Nephron (organoid): ENCODE data around the gene COQ10B.
A peak's percentile ranks its signal among the peaks of the same experiment; 100 is the strongest.

Experiments
- H3K27ac Mint-ChIP-seq, 3 experiments: 2 replicates each; pipeline ENCODE4 v1.8.0; 2020; ENCODE audit warnings: mixed read lengths in 3 of 3, mild to moderate bottlenecking in 2 of 3, moderate library complexity in 1 of 3
- H3K27me3 Mint-ChIP-seq: 2 replicates; pipeline ENCODE4 v1.8.0; 2021; ENCODE audit warnings: low read depth, mild to moderate bottlenecking, moderate library complexity, mixed read lengths
- H3K36me3 Mint-ChIP-seq: 2 replicates; pipeline ENCODE4 v1.8.0; 2020; ENCODE audit warnings: low read depth, mixed read lengths
- H3K4me1 Mint-ChIP-seq: 2 replicates; pipeline ENCODE4 v1.8.0; 2020; ENCODE audit warnings: mixed read lengths
- H3K4me3 Mint-ChIP-seq, 3 experiments: 2 replicates each; pipeline ENCODE4 v1.8.0; 2020; ENCODE audit warnings: mild to moderate bottlenecking in 3 of 3, mixed read lengths in 3 of 3, moderate library complexity in 2 of 3
- H3K9me3 Mint-ChIP-seq: 2 replicates; pipeline ENCODE4 v1.8.0; 2020; ENCODE audit warnings: mixed read lengths
- CTCF ChIP-seq, 3 experiments: fragments of 200-600 bp; sonication (generic); IDR thresholded peaks; one replicate each; pipeline ENCODE4 v1.5.0; 2021; ENCODE audit warnings: antibody characterized with exemption in 3 of 3; ENCODE audit not compliant: unreplicated experiment in 3 of 3

The COQ10B gene

GRCh38 chr2:197504512-197504911 is 51.2 kb downstream of the COQ10B start:
- peaks cover 44% of the 10 kb centered on the region for H3K36me3 Mint-ChIP-seq
- H3K4me3 Mint-ChIP-seq: no peak overlapping the region
- H3K9me3 Mint-ChIP-seq: no peaks in the 10 kb centered on the region
- H3K4me1 Mint-ChIP-seq: peaks cover 14% of the 10 kb centered on the region
- no peak overlapping the region for H3K27ac Mint-ChIP-seq
- no peaks in the 10 kb centered on the region for H3K27me3 Mint-ChIP-seq
- TF ChIP-seq CTCF (IDR thresholded peaks at IDR 0.05; ENCODE audit: unreplicated experiment in 3 of 3): no peak

- peaks cover 8% of the 10 kb centered on the region for H3K4me1 Mint-ChIP-seq
- TF ChIP-seq CTCF (IDR thresholded peaks at IDR 0.05; ENCODE audit: unreplicated experiment in 3 of 3): no peak
- H3K9me3 Mint-ChIP-seq: no peaks in the 10 kb centered on the region
- H3K4me3 Mint-ChIP-seq: no peak overlapping the region
- no peaks in the 10 kb centered on the region for H3K27me3 Mint-ChIP-seq
- H3K36me3 Mint-ChIP-seq: peaks cover 40% of the 10 kb centered on the region
- no peak overlapping the region for H3K27ac Mint-ChIP-seq
Measured at GRCh38 chr2:197506658-197507057, 53.3 kb downstream of the COQ10B start.

- Mint-ChIP-seq H3K27ac (peak overlapping the region in 1 of 3 experiments; percentile 9), H3K4me1 (peaks cover 21% of the 10 kb centered on the region), H3K36me3 (peaks cover 2% of the 10 kb centered on the region), H3K27me3 (no peaks in the 10 kb centered on the region), H3K4me3 (peak overlapping the region in 1 of 3 experiments; percentile 7), H3K9me3 (no peaks in the 10 kb centered on the region)
- TF ChIP-seq CTCF (IDR thresholded peaks at IDR 0.05; ENCODE audit: unreplicated experiment in 3 of 3): no peak
Measured at GRCh38 chr2:197513915-197514314, 60.6 kb downstream of the COQ10B start.

- Mint-ChIP-seq H3K27ac (peak overlapping the region; percentile 78 to 92 (median 91)), H3K27me3 (no peaks in the 10 kb centered on the region), H3K4me3 (peak overlapping the region; percentile 96 to 100 (median 98)), H3K9me3 (no peaks in the 10 kb centered on the region), H3K4me1 (peaks cover 21% of the 10 kb centered on the region), H3K36me3 (peaks cover 11% of the 10 kb centered on the region)
- TF ChIP-seq CTCF (IDR thresholded peaks at IDR 0.05; ENCODE audit: unreplicated experiment in 3 of 3): no peak
Measured at GRCh38 chr2:197514754-197515153, 61.4 kb downstream of the COQ10B start.

- no peak for TF ChIP-seq CTCF (IDR thresholded peaks at IDR 0.05; ENCODE audit: unreplicated experiment in 3 of 3)
- H3K27me3 Mint-ChIP-seq: no peaks in the 10 kb centered on the region
- peak overlapping the region; percentile 78 to 92 (median 91) for H3K27ac Mint-ChIP-seq
- H3K4me3 Mint-ChIP-seq: peak overlapping the region; percentile 96 to 100 (median 98)
- H3K36me3 Mint-ChIP-seq: peaks cover 15% of the 10 kb centered on the region
- H3K4me1 Mint-ChIP-seq: peaks cover 21% of the 10 kb centered on the region
- peaks cover 2% of the 10 kb centered on the region for H3K9me3 Mint-ChIP-seq
Measured at GRCh38 chr2:197515315-197515738, 62.0 kb downstream of the COQ10B start.

GRCh38 chr2:197515739-197516392 is 62.5 kb downstream of the COQ10B start, which contains the start of gene MOB4:
MOB4 (plus strand) TSS chr2:197516066; CDS start chr2:197516087, 21 bp downstream.
- Mint-ChIP-seq H3K27me3 (no peaks in the 10 kb centered on the region), H3K27ac (peak within 1 kb of the TSS; percentile 78 to 98 (median 92)), H3K4me3 (peak within 1 kb of the TSS; percentile 96 to 100 (median 98)), H3K4me1 (peaks cover 21% of the 10 kb centered on the region), H3K36me3 (peaks cover 20% of the 10 kb centered on the region), H3K9me3 (peaks cover 5% of the 10 kb centered on the region)
- no peak for TF ChIP-seq CTCF (IDR thresholded peaks at IDR 0.05; ENCODE audit: unreplicated experiment in 3 of 3)
